Fibroblast of the conjunctiva (primary cell): ENCODE data around the gene VIP.

ENCODE experiments used
- DNase-seq: peaks from one replicate; pipeline ENCODE4 v3.0.0-alpha.2; 2010; ENCODE audit warnings: low read depth

Gene VIP

DNA sequence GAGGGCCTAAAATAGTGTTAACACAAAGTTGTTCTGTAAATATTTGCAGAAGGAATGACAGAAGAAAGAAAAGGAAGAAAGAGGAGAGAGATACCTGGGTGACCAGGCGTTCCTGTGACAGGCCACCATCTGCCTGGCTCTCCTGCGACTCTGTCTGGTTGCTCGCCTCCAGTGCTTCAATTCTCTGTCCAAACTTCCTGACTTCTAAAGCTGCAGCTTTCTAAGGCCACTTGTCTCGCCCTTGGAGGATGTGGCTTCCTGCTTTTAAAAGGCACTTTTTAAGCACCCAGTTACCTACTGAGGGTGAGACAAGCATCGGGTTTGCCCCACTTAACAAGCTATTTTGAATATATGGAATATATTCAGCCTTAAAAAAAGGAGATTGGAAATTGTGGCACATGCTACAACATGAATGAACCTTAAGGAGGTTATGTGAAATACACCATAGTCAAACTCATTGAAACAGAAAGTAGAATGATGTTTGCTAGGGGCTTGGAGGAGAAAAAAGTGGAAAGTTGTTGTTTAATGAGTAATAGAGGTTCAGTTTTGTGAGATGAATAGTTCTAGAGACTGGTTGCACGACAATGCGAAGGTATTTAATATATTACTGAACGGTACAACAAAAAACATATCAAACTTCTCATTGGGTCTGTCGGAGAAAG is 32.8 kb downstream of the VIP start:
- no peak for DNase-seq

DNA sequence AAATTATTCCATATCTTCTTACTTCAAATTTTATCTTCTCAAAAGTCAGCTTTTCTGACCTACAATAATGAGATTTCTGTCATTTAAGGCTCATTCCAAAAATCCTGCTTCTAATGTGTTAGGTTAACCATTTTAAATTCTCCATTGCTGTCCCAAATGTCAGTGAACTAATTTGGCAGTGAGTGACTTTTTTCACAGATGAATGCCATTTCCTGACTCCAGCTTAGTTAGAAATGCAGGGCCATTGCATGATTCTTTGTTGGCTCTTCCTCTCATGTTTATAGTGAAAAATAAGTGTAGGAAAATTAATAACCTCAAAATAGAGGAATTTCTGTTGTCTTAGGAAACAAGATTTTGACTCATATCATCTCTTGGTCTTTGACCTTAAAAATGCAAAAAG is 44.1 kb downstream of the VIP start:
- DNase-seq, result no peak

DNA sequence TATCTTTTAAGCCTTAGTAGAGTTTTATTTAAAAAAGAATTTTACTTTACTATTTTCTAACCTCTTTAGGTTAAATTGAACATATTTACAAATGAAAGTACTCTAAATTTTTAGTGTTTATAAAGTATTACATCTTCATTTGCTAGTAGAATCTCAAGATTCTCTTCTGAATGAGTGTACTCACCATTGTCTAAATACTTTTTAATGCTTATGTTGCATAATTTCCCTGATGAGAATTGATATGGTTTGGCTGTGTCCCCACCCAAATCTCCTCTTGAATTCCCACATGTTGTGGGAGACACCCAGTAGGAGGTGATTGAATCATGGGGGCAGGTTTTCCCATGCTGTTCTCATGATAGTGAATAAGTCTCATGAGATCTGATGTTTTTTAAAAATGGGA is 53.6 kb downstream of the VIP start:
- DNase-seq, result no peak
